ENCODE measurements around the gene DLG1.

Gene DLG1

DNA sequence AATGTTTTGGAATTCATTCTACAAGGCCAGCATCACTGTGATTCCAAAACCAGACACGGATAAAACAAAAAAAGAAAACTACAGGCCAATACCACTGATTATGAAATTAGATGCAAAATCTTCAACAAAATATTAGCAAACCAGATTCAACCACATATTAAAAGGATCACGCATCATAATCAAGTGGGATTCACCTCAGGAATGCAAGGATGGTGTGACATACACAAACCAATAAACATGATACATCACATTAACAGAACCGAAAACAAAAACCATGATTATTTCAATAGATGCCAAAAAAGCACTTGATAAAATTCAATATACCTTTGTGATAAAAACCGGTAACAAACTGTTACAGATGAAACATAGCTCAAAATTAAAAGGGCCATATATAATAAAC, 48.9 kb downstream of the DLG1 start:
- CTCF ChIA-PET, result no interaction called here
- POLR2A ChIA-PET (ENCODE audit: low non-redundant PET), result no interaction called here
- DNase-seq (ENCODE audit: low spot score), result no peak
- H3K27ac ChIP-seq, result no peak overlapping the region
- TF ChIP-seq, protein P1, sequence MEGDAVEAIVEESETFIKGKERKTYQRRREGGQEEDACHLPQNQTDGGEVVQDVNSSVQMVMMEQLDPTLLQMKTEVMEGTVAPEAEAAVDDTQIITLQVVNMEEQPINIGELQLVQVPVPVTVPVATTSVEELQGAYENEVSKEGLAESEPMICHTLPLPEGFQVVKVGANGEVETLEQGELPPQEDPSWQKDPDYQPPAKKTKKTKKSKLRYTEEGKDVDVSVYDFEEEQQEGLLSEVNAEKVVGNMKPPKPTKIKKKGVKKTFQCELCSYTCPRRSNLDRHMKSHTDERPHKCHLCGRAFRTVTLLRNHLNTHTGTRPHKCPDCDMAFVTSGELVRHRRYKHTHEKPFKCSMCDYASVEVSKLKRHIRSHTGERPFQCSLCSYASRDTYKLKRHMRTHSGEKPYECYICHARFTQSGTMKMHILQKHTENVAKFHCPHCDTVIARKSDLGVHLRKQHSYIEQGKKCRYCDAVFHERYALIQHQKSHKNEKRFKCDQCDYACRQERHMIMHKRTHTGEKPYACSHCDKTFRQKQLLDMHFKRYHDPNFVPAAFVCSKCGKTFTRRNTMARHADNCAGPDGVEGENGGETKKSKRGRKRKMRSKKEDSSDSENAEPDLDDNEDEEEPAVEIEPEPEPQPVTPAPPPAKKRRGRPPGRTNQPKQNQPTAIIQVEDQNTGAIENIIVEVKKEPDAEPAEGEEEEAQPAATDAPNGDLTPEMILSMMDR (conservative IDR thresholded peaks at IDR 0.05; ENCODE audit: low read depth), result no peak

- CTCF ChIA-PET, result interaction anchor here (0.6 kb wide), 1 partner anchor 50 kb away, joined by 3 read pairs; no protein-coding TSS in a partner anchor
- POLR2A ChIA-PET (ENCODE audit: low non-redundant PET), result no interaction called here
- TF ChIP-seq, protein P1 (conservative IDR thresholded peaks at IDR 0.05; ENCODE audit: low read depth), result no peak
- no peak for DNase-seq (ENCODE audit: low spot score)
- no peak overlapping the region for H3K27ac ChIP-seq
Measured at GRCh38 chr3:197248341-197248740, 50.1 kb downstream of the DLG1 start.

DNA sequence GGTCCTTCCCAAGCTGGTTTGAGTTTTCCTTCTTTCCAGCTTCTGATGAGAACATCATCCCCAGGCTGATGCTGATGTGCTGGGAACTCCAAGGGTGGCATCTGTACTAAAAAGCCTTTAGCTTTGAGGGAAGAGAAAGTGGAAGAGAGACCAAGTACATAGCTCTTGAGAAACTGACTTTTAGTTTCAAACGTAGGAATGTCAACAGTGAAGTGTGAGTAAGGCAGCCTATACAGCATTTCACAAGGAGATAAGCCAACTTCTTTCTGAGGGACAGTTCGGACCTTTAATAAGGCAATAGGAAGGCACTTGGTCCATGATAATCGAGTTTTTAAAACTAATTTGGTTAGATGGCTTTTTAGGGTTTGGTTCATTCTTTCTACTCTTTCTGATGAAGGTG, 53.7 kb downstream of the DLG1 start:
- ChIA-PET CTCF (interaction anchor here (1.5 kb wide), 1 partner anchor 12 kb away, joined by 6 read pairs; no protein-coding TSS in a partner anchor), POLR2A (ENCODE audit: low non-redundant PET) (interaction anchor here (0.5 kb wide), 1 partner anchor 12 kb away, joined by 5 read pairs; no protein-coding TSS in a partner anchor)
- H3K27ac ChIP-seq, result no peak overlapping the region
- TF ChIP-seq, protein P1 (conservative IDR thresholded peaks at IDR 0.05; ENCODE audit: low read depth), result no peak
- DNase-seq (ENCODE audit: low spot score), result no peak

DNA sequence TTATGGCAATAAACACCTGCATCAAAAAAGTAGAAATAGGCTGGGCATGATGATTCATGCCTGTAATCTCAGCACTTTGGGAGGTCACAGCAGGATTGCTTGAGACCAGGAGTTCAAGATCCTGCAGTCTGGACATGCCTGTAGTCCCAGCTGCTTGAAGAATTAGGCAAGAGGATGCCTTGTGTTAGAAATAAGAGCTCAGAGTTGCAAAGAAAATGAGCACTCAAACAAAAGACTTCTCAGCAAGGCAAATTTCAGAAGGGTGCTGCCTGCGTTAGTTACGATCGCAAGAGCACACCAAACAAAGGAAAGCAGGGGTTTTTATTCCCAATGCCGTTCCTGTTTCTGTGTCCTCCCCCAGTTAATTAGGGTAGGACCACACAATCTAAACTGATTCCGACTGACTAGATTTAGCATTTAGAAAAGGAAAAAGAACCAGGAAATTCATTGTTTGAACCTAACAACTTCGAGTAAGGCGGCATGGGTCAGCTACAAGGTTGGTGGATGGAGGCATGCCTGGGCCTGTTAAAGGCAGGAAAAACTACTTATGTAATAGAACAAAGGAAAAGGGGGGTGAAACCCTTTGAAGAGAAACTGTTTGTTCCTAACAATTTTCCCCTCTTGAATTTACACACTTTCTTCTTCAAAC, 55.5 kb downstream of the DLG1 start:
- TF ChIP-seq, protein P1 (conservative IDR thresholded peaks at IDR 0.05; ENCODE audit: low read depth), result no peak
- ChIA-PET CTCF (interaction anchor here (0.6 kb wide), 1 partner anchor 41 kb away, joined by 3 read pairs; no protein-coding TSS in a partner anchor), POLR2A (ENCODE audit: low non-redundant PET) (no interaction called here)
- no peak for DNase-seq (ENCODE audit: low spot score)
- no peak overlapping the region for H3K27ac ChIP-seq

DNA sequence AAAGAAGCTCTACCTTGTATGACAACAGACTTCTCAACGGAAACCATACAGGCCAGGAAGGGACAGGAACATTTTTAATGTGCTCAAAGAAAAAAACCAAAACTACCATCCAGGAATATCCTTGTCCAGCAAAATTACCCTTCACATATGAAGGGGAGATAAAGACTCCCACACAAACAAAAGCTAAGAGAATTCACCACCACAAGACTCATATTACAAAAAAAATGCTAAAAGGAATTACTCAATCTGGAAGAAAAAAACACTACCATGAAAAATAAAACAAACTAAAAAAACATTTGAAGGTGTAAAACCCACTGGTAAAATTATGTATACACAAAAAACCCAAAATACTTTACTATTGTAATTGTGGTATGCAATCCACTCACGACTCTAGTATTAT, 57.2 kb downstream of the DLG1 start:
- CTCF ChIA-PET, result interaction anchor here (0.7 kb wide), 1 partner anchor 19 kb away, joined by 3 read pairs; no protein-coding TSS in a partner anchor
- DNase-seq (ENCODE audit: low spot score), result no peak
- H3K27ac ChIP-seq, result no peak overlapping the region
- TF ChIP-seq, protein P1 (conservative IDR thresholded peaks at IDR 0.05; ENCODE audit: low read depth), result no peak
- POLR2A ChIA-PET (ENCODE audit: low non-redundant PET), result no interaction called here

DNA sequence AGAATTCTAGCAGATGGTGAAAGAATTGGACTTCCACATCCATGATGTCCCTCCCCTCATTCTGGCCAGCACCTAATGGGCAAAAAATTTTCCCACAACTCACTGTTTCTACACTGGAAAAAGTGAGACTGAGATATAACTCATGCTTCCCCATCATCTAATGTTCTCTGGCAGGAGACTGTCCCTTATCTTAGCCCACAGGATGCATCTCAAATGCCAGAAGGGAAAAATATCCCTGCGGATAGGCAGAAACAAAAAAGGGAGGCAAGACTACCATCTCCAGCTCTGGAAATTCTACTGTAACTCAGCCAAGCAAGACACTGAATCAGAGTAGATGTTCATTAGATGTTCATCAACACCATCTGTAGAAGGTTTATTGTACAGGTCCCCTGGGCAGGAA, 58.6 kb downstream of the DLG1 start:
- DNase-seq (ENCODE audit: low spot score), result no peak
- POLR2A ChIA-PET (ENCODE audit: low non-redundant PET), result no interaction called here
- TF ChIP-seq, protein P1 (conservative IDR thresholded peaks at IDR 0.05; ENCODE audit: low read depth), result no peak
- CTCF ChIA-PET, result interaction anchor here (0.9 kb wide), 1 partner anchor 16 kb away, joined by 3 read pairs; no protein-coding TSS in a partner anchor
- H3K27ac ChIP-seq, result no peak overlapping the region
